ENCODE data around the gene CD99. TPM values are rescaled to one million over a fixed set of nuclear protein-coding genes. Genes with fewer than 3 reads are reported as not detected.

Gene CD99
- polyA plus RNA-seq, 1 of the 3 experiments (the other 2 are of a cell fraction): 346 TPM

DNA sequence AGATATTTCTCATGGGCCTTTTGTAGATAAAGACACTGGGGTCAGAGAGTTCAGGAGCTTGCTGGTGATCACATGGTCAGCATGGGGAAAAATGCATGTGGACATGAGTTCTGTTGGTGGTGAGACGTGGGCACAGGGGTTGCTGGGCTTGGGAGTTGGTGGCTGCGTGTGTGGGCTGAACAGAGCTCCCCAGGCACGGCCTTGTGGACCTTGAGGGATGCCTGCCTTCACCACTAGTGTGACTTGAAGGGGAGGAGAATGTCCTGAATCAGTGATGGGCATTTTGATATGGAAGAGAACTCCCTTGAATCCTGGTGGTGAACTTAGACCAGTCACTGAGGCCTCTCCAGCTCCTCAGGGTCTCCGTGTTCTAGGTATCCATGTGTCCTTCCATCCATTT, 8.9 kb downstream of the CD99 start:
- H3K4me2 ChIP-seq: no peak overlapping the region
- peaks cover 38% of the 10 kb centered on the region; the same call in 1 of the 2 replicates for H4K20me1 ChIP-seq (ENCODE audit: insufficient read depth)
- peaks cover 0 to 20% of the 10 kb centered on the region in 2 experiments; a peak in 2 of 4 replicates for H3K4me1 ChIP-seq (ENCODE audit: control insufficient read depth in 1 of 2, insufficient read depth in 2 of 2, low read depth in 1 of 2, low read length in 1 of 2)

DNA sequence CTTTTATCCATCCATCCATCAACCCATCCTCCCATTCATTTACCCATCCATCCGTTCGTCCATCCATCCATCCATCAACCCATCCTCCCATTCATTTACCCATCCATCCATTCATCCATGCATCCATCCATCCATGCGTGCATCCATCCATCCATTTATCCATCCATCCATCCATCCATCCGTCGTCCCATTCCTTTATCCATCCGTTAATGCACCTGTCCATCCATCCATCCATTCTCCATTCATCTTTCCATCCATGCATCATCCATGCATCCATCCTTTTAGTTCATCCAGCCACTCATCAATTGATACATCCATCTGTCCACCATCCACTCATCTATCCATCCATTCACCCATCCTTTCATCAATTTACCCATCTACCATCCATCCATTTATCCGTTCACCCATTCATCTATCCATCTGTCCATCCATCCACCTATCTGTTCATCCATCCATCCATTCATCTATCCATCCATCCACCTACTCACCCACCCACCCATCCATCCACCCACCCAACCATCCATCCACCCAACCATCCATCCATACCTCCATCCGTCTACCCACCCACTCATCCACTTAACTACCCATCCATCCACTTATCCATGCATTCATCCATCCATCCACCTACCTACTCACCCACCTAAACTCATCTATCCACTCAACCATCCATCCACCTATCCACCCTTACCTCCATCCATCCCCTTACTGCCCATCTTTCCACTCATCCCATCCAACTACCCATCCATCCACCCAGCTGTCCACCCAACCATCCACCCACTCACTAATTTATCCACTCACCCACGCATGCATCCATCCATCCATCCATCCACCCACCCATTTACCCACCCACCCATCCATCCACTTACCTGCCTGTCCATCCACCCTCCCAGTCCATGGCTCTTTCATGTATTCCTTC, 9.6 kb downstream of the CD99 start:
- H3K4me2 ChIP-seq: no peak overlapping the region
- no peak overlapping the region for H2AFZ ChIP-seq (ENCODE audit: low read depth)
- WGBS (ENCODE audit: low lambda C conversion rate): 54% methylated on average over 9 of the region's 9 CpGs
- no peaks in the 10 kb centered on the region; the same call in 1 of the 2 replicates for H3K27me3 ChIP-seq (ENCODE audit: insufficient read depth)
- peaks cover 0 to 5% of the 10 kb centered on the region in 2 experiments for H3K36me3 ChIP-seq (replicated peaks in 1 of 2; ENCODE audit: control insufficient read depth in 1 of 2, insufficient read depth in 2 of 2, low read length in 1 of 2)
- TF ChIP-seq SIN3A (IDR thresholded peaks at IDR 0.05; ENCODE audit: borderline replicate concordance, low read depth, low read length) (no peak), PBX3 (IDR thresholded peaks at IDR 0.05) (no peak), RCOR1 (IDR thresholded peaks at IDR 0.05; ENCODE audit: low read length) (no peak), SMC3 (IDR thresholded peaks at IDR 0.05; ENCODE audit: low read depth, low read length) (no peak), IRF3 (IDR thresholded peaks at IDR 0.05; ENCODE audit: low read depth, low read length) (no peak), EP300 (IDR thresholded peaks at IDR 0.05; ENCODE audit: borderline replicate concordance in 1 of 2, low read depth in 1 of 2, low read length in 1 of 2) (no peak), YY1 (IDR thresholded peaks at IDR 0.05; ENCODE audit: low read depth) (no peak), TCF12 (IDR thresholded peaks at IDR 0.05) (no peak), GABPA (IDR thresholded peaks at IDR 0.05; ENCODE audit: low read depth) (no peak), POLR2AphosphoS5 (IDR thresholded peaks at IDR 0.05; ENCODE audit: low read depth, low read length) (no peak), RFX5 (IDR thresholded peaks at IDR 0.05; ENCODE audit: low read length) (no peak), ELF1 (IDR thresholded peaks at IDR 0.05) (no peak), EZH2phosphoT487 (IDR thresholded peaks at IDR 0.05; ENCODE audit: borderline replicate concordance, low read depth) (no peak), FOSL2 (IDR thresholded peaks at IDR 0.05; ENCODE audit: borderline replicate concordance, low read depth) (no peak), RAD21 (IDR thresholded peaks at IDR 0.05; ENCODE audit: low read length) (no peak), RXRA (IDR thresholded peaks at IDR 0.05; ENCODE audit: borderline replicate concordance, low read depth) (no peak), TAF1 (IDR thresholded peaks at IDR 0.05; ENCODE audit: borderline replicate concordance, low read depth, low read length) (no peak)
- TF ChIP-seq, protein P1, sequence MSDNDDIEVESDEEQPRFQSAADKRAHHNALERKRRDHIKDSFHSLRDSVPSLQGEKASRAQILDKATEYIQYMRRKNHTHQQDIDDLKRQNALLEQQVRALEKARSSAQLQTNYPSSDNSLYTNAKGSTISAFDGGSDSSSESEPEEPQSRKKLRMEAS (IDR thresholded peaks at IDR 0.05; ENCODE audit: low read depth): no peak
- H3K9ac ChIP-seq: no peak overlapping the region
- H3K4me1 ChIP-seq (ENCODE audit: control insufficient read depth in 1 of 2, insufficient read depth in 2 of 2, low read depth in 1 of 2, low read length in 1 of 2): peaks cover 0 to 20% of the 10 kb centered on the region in 2 experiments; a peak in 2 of 4 replicates
- no peak overlapping the region for H3K4me3 ChIP-seq (ENCODE audit: low read depth in 2 of 2, low read length in 1 of 2)
- H3F3A ChIP-seq (replicated peaks; ENCODE audit: insufficient read depth): peaks cover 18% of the 10 kb centered on the region
- H4K20me1 ChIP-seq (ENCODE audit: insufficient read depth): peaks cover 42% of the 10 kb centered on the region; the same call in 1 of the 2 replicates
- no peak overlapping the region for H3K27ac ChIP-seq (ENCODE audit: low read depth in 2 of 2, low read length in 1 of 2)
- DNase-seq: no peak
- POLR2A ChIA-PET: no interaction called here
- no peaks in the 10 kb centered on the region for H3K9me3 ChIP-seq
- peaks cover 97% of the 10 kb centered on the region for H3K79me2 ChIP-seq (ENCODE audit: insufficient read depth)
- H3K9me2 ChIP-seq: no peaks in the 10 kb centered on the region
- CTCF ChIA-PET: no interaction called here

More for the DNA sequence above, 8.9 kb downstream of the CD99 start:
- POLR2A ChIA-PET: no interaction called here
- H3K9me2 ChIP-seq: no peaks in the 10 kb centered on the region
- no peaks in the 10 kb centered on the region; the same call in 1 of the 2 replicates for H3K27me3 ChIP-seq (ENCODE audit: insufficient read depth)
- no peak overlapping the region for H3K4me3 ChIP-seq (ENCODE audit: low read depth in 2 of 2, low read length in 1 of 2)
- peaks cover 18% of the 10 kb centered on the region for H3F3A ChIP-seq (replicated peaks; ENCODE audit: insufficient read depth)
- DNase-seq: no peak
- WGBS (ENCODE audit: low lambda C conversion rate): 57% methylated on average over 4 of the region's 4 CpGs
- peaks cover 0 to 5% of the 10 kb centered on the region in 2 experiments for H3K36me3 ChIP-seq (replicated peaks in 1 of 2; ENCODE audit: control insufficient read depth in 1 of 2, insufficient read depth in 2 of 2, low read length in 1 of 2)
- TF ChIP-seq FOSL2 (IDR thresholded peaks at IDR 0.05; ENCODE audit: borderline replicate concordance, low read depth): no peak
- H3K27ac ChIP-seq (ENCODE audit: low read depth in 2 of 2, low read length in 1 of 2): no peak overlapping the region
- no peak overlapping the region for H3K9ac ChIP-seq
- H3K79me2 ChIP-seq (ENCODE audit: insufficient read depth): peaks cover 97% of the 10 kb centered on the region
- CTCF ChIA-PET: no interaction called here
- H2AFZ ChIP-seq (ENCODE audit: low read depth): no peak overlapping the region
- no peaks in the 10 kb centered on the region for H3K9me3 ChIP-seq
